Measurements from ENCODE around the gene ZPBP.
"Not testable (repeated sequence)": the region's sequence is repeated elsewhere in the genome, so short reads cannot be mapped to it uniquely, and the experiment has no call there.

The ZPBP gene

GRCh38 chr7:50092579-50093491 lies at the start of gene ZPBP:
Gene ZPBP, minus strand, starts transcription at chr7:50093246. Its CDS starts 52 bp downstream, at chr7:50093194.
- peak; percentile 40 for DNase-seq

- no peak for DNase-seq
Measured at GRCh38 chr7:50142425-50143017, 49.5 kb upstream of the ZPBP start.

GRCh38 chr7:50141854-50142253 lies 48.8 kb upstream of the ZPBP start:
- no peak for DNase-seq

- DNase-seq: no peak
Measured at GRCh38 chr7:50141131-50141530, 48.1 kb upstream of the ZPBP start.

- DNase-seq: no peak
Measured at GRCh38 chr7:50140688-50141087, 47.6 kb upstream of the ZPBP start.

- no peak for DNase-seq
Measured at GRCh38 chr7:50138101-50138500, 45.1 kb upstream of the ZPBP start.

- no peak for DNase-seq
Measured at GRCh38 chr7:50125766-50126165, 32.7 kb upstream of the ZPBP start.

GRCh38 chr7:50121286-50121685 lies 28.2 kb upstream of the ZPBP start:
- DNase-seq: no peak

GRCh38 chr7:50119815-50120637 lies 27.0 kb upstream of the ZPBP start:
- no peak for DNase-seq

- DNase-seq: no peak
Measured at GRCh38 chr7:50112250-50112649, 19.2 kb upstream of the ZPBP start.

GRCh38 chr7:50101873-50102272 lies 8.8 kb upstream of the ZPBP start:
- DNase-seq: no peak

GRCh38 chr7:50095634-50096033 lies 2.6 kb upstream of the ZPBP start:
- DNase-seq: no peak

GRCh38 chr7:50088463-50089129 lies 4.5 kb downstream of the ZPBP start:
- DNase-seq: no peak

GRCh38 chr7:50085344-50085743 lies 7.7 kb downstream of the ZPBP start:
- DNase-seq: no peak

GRCh38 chr7:50073093-50073492 lies 20.0 kb downstream of the ZPBP start:
- no peak for DNase-seq

- DNase-seq: no peak
Measured at GRCh38 chr7:50069613-50070012, 23.4 kb downstream of the ZPBP start.

GRCh38 chr7:50068850-50069551 lies 24.0 kb downstream of the ZPBP start:
- no peak for DNase-seq

GRCh38 chr7:50068026-50068425 lies 25.0 kb downstream of the ZPBP start:
- no peak for DNase-seq

- DNase-seq: no peak
Measured at GRCh38 chr7:50062951-50063350, 30.1 kb downstream of the ZPBP start.

- DNase-seq: no peak
Measured at GRCh38 chr7:50056131-50056530, 36.9 kb downstream of the ZPBP start.

- no peak for DNase-seq
Measured at GRCh38 chr7:50047716-50048115, 45.3 kb downstream of the ZPBP start.

- DNase-seq: not testable (repeated sequence)
Measured at GRCh38 chr7:50041165-50041564, 51.9 kb downstream of the ZPBP start.
